Hepatic stellate cell (primary cell): ENCODE results near the gene WHRN.
A peak's percentile ranks its signal among the peaks of the same experiment; 100 is the strongest.

Experiments used
- DNase-seq: peaks from one replicate; pipeline ENCODE4 v3.0.0; 2011; ENCODE audit warnings: low spot score

WHRN gene

GRCh38 chr9:114513959-114514267 is 8.6 kb upstream of the WHRN start:
- DNase-seq: no peak

- no peak for DNase-seq
These were observed 8.0 kb upstream of the WHRN start for GRCh38 chr9:114513055-114513958.

- DNase-seq: no peak
These were observed 7.0 kb upstream of the WHRN start for GRCh38 chr9:114511978-114512874.

GRCh38 chr9:114507726-114508125 is 2.5 kb upstream of the WHRN start:
- DNase-seq: no peak

- DNase-seq: no peak
These were observed 763 bp upstream of the WHRN start for GRCh38 chr9:114506082-114506390.

GRCh38 chr9:114504341-114505186 is 709 bp downstream of the WHRN start:
- DNase-seq: peak; percentile 54

GRCh38 chr9:114503522-114504340 is 1.5 kb downstream of the WHRN start:
- no peak for DNase-seq

- DNase-seq: no peak
These were observed 2.3 kb downstream of the WHRN start for GRCh38 chr9:114503009-114503408.

- peak; percentile 70 for DNase-seq
These were observed 3.2 kb downstream of the WHRN start for GRCh38 chr9:114501796-114502682.

GRCh38 chr9:114500697-114501292 is 4.5 kb downstream of the WHRN start:
- DNase-seq: no peak

- no peak for DNase-seq
These were observed 5.2 kb downstream of the WHRN start for GRCh38 chr9:114499941-114500696.

- no peak for DNase-seq
These were observed 5.7 kb downstream of the WHRN start for GRCh38 chr9:114499528-114499927.

- DNase-seq: no peak
These were observed 7.4 kb downstream of the WHRN start for GRCh38 chr9:114497727-114498382.

- no peak for DNase-seq
These were observed 8.0 kb downstream of the WHRN start for GRCh38 chr9:114497236-114497635.

- DNase-seq: no peak
These were observed 9.3 kb downstream of the WHRN start for GRCh38 chr9:114496011-114496410.

- no peak for DNase-seq
These were observed 10.3 kb downstream of the WHRN start for GRCh38 chr9:114494776-114495569.

GRCh38 chr9:114493521-114494184 is 11.6 kb downstream of the WHRN start:
- no peak for DNase-seq
